GM21723 (cell line): ENCODE data around the gene PRSS33.
A peak's percentile ranks its signal among the peaks of the same experiment; 100 is the strongest.

Experiments used
- ATAC-seq: cut with Tn5 transposase; IDR thresholded peaks from one replicate; pipeline ENCODE4 v1.9.1; 2021; ENCODE audit warnings: mild to moderate bottlenecking, moderate library complexity; ENCODE audit not compliant: unreplicated experiment

The PRSS33 gene

DNA sequence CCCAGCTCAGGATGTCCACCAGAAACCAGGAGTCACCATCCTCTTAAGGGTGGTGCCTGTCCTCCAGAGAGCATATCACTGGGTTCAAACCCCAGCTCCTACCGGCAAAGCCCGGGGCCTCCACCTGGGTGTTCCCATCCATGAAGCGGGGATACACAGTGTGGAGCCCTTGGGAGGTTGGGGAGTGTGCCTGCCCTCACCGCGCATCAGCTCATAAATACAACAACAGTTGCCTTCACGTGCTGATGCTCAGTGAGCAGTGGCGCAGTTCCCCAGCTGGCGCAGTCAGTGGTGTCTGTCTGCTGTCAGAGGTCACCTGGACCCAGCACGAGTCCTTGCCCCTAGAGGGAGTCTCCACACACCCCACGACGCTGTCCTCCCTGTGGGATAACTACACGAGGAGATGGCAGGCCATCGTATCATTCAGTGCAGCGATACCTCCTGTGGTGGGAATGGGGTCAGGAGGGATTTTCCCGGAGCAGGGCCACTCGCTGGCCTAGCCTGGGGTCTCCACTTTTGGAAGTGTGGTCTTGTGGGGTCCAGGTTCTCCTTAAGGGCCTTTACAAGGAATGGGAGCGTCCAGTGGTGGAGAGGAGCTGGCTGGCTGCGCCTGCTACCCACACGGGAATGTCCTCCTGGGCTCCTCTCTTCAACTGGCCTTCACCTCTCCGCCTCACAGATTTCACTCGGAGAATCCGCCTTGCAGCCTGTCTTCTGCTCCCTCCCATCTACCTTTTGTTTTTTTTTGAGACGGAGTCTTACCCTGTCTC lies 8.0 kb downstream of the PRSS33 start:
- no peak for ATAC-seq

DNA sequence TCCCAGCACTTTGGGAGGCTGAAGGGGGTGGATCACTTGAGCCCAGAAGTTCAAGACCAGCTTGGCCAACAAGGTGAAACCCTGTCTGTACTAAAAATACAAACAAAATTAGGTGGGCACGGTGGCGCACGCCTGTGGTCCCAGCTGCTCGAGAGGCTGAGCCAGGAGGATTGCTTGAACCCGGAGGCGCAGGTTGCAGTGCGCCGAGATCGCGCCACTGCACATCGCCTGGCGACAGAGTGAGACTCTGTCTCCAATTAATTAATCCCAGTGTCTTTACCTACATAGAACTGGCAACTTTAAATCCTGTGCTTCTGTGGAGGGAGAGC lies 8.8 kb downstream of the PRSS33 start:
- no peak for ATAC-seq

DNA sequence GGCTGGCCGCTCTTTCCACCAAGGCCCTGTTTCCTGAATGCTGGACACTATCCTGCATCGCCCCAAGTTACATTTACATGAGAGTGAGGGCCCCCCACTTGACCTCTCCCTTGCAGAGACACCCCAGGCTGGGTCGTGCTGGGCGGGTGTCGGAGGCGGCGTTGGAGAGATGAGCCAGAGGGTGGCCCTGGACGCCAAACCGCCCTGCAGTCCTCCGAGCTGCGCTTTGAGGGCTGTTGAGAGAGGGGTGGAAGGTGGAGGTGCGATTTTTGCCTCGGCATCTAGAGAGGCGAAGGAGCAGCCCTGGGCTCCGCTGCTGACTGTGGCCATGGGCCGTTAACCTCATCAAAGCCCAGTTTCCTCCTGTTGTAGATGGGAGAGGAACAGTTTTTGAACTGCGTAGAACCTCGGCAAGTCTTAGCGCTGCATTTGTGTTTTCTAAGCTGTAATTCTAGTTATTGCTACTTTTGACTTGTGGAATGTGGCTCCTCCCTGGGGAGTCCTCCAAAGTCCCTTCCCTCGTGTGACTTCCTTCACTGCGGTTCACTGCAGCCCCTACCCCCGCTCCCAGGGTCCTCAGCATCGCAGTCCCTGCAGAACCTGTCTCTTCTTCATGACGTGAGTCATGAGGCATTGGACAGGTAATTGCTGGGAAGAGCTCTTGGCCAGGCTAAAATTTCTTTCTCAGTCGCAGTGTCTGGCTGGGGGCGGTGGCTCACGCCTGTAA lies 9.3 kb downstream of the PRSS33 start:
- peak; percentile 5 for ATAC-seq

DNA sequence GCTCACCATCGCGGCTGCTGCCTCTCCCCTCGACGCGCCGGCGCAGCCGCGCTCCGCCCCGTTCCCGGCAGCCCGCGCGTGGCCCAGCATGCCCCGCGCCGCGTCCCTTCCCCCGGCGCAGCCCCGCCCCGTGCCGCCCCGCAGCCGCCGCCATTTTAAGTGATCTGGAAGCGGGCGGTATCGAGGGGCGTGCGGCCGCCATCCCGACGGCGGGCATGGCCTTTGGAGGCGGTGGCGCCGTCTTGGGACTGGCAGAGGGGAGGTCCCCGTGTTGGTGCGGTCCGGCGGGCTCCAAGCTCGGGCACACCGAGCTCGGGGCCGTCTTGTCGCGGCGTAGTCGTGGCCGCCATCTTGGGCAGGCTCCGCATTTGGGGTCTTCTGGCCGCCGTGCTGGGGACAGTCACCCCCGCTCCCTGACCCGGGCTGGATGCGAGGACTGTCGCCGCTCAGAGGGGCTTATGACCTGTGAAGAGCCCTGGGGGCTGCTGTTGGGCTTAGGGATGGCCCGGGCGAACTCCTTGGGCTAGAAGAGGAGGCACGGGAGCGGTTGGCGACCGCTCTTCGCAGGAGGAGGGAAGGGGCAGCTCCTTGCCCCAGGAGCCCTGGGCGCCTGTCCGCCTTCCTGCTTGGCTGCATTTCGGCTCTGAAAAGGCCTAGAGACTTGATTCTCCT lies 10.0 kb downstream of the PRSS33 start, which contains the start of gene ELOB:
Gene ELOB, minus strand, starts transcription at position 50 of the 672 bp plus-strand sequence. Its CDS starts 41 bp downstream, at position 9.
- peak; percentile 58 for ATAC-seq

DNA sequence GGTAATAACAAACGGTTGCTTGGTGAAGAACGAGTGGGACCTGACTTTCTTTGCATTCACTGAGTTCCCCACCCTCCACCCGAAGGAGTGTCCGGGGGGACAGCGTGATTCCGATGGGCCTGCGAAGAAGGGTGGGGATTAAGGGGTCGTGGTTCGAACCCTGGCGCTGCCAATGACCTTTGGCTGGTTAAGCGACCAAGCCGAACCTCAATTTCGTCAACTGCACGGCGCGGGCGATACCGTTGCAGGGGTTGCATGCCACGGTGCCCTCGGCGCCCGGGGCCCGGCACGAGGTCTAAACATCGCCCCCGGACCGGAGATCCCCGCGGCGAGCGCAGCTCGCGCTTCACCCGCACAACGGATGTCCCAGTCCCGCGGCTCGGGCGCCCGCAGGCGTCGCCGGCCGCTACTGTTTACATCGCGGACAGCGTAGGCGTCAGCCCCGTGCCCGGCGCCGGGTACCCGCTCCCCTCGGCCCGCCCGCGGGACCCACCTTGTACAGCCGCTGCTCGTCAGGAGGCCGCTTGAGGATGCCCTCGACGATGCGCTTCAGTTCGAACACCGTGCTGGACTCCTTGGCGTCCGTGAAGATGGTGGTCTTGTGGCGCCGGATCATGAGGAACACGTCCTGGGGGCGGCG lies 10.7 kb downstream of the PRSS33 start:
- ATAC-seq: peak; percentile 25

DNA sequence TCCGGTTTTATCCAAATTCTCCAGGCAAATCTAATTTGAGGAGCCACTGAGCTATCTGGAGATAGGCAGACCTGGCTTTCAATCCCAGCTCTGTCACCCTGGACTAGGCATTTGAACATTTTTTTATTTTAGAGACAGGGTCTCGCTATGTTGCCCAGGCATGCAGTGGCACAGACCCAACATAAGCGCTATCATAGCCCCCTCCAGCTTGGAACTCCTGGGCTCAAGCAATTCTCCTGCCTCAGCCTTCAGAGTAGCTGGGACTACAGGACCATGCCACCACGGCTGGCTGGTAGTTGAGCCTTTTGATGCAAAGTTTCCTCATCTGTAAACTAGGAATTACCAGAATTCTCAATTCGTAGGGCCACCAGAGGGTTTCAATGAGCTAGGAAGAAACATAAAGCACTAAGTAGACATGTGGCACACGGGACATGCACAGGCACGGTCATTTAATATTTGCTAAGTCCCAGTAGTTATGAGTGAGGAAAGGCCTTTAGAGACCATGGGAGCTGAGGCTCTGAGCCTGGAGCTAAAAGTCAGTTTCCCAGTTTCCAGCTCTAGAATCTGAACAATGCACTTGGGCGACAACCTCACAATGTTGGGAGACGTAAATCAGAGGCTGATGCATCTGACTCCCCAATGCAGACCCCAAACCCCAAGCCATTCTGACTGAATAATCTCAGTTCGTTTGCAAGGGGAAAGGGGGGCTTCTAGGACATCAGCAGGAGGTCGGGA lies 11.4 kb downstream of the PRSS33 start:
- no peak for ATAC-seq

DNA sequence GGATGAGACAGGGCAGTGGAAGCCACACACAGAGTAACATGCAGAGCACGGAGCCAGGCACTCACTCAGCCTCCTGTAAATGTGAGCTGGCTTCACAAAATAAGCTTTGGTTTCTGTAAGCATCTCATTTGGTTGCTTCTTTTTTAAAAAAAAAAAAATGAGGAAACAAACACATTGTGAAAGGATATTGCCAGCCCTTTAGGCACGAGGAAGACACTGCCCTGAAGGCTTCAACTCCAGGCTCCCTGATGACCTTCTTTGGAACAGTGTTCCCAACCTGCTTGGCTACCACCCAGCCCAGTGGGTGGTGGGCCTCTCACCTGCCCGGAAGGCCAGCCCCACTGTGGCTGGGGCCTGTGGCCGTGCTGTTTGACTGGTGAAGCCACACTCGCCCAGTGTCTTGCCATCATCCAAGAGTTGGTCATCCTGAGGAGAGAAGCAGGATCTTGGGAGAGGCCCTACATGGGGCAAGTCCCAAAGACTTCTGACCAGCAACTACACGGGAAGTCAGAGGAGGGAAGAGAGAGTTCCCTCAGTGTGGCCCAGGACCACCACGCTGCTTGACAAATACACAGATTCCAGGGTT lies 12.1 kb downstream of the PRSS33 start:
- ATAC-seq: no peak

DNA sequence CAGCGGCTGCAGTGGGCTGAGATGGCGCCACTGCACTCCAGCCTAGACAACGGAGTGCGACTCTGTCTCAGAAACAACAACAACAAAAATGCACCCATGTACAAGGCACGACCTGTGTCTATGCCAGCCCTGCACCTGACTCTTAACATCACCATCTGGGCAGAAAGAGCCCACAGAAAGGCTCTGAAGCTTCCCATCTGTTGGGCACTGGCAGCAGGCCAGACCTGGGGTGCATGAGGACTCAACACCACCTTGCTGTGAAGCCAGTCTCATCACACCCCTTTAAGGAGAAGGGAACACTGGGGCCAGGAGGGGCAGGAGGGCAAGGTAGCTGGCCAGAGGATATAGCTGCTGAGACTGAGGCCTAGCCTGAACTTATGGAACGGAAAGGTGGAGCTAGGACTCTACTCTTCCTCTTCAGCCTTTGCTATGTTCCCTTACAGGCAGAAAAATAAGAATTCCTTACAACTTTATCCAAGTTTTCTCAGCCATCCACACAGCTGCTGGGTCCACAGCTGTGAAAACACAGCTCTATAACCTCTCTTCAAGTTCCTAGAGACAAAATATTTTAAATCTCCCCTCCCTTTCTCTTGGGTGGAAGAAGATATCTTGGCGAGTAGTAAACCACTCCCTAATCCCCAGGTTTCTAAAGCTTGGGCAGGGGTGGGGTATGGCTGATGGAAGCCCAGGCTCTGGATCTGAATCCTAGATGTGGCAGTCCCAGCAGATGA lies 13.0 kb downstream of the PRSS33 start:
- no peak for ATAC-seq

DNA sequence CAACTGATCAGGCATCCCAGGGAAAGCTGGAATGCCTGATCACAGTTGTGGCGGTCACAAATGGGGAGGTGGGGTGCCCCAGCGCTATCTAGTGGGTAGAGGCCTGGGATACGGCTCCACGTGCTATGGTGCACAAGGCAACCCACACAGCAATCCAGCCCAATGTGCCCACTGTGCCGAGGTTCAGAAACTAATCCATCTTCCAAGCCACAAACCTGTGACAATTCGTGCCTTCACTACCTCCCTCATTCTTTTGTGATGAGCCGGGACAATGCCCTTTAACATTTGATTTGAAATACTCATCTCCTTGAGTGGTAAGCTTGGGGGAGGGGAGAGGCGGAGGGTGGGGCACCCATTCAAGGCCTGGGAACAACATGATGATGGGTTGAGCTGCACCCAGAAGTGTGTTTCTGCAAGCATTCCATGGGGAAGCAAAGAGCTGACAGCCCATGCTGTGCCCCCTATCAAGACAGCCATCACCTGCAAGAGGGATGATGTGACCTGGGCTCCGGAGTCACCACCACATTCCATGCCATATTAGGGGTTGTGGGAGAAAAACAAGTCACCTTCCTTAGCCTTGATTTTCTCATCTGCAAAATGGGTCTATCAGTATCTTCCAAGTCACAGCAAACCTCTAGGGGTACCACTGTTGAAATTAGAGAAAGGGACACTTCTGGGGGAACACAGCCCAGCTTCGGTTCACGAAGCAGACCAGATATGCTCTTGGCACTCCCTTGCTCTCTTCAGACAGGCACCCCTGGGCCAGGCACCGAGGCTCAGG lies 14.0 kb downstream of the PRSS33 start:
- no peak for ATAC-seq

DNA sequence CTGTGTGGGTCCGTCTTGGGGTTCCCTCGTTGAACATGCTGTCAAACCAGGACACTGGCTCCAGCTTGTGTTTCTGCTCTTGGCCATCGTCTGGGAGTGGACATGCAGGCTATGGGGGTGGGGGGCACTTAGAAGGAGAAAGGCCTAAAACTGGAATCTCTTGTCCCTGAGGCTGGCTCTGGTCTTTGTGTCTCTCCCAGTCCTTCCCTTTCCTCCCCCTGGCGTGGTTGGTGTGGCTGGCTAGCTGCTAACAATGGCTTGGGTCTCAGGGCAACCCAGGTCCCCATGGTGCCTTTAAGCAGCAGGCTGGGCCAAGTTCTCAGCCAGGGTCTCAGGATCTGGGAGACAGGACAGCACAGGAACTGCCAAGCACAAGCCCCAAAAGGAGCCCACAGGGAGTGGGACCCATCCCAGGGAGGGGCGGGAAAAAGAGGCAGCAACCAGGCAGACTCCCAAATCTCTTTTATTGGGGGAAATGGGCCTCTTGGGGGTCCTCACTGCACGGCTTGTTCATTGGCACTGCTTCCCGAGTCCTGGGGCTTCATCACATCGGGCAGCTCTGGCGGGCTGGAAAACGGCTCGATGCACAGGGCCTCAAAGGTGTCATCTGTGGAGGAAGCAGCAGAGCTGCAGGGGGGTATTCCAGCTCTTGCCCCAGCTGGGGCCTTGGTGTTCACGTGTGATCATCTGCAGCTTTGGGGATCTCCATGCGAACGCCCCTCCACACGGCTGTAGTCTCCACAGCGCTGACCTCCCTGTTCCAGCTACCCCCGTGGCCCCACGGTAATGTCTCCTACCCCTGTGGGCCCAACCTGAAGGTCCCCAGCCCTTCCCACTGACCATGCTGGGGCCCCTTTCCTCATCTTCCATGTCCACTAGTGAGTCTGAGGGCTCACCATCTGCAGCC lies 15.6 kb downstream of the PRSS33 start:
- no peak for ATAC-seq

DNA sequence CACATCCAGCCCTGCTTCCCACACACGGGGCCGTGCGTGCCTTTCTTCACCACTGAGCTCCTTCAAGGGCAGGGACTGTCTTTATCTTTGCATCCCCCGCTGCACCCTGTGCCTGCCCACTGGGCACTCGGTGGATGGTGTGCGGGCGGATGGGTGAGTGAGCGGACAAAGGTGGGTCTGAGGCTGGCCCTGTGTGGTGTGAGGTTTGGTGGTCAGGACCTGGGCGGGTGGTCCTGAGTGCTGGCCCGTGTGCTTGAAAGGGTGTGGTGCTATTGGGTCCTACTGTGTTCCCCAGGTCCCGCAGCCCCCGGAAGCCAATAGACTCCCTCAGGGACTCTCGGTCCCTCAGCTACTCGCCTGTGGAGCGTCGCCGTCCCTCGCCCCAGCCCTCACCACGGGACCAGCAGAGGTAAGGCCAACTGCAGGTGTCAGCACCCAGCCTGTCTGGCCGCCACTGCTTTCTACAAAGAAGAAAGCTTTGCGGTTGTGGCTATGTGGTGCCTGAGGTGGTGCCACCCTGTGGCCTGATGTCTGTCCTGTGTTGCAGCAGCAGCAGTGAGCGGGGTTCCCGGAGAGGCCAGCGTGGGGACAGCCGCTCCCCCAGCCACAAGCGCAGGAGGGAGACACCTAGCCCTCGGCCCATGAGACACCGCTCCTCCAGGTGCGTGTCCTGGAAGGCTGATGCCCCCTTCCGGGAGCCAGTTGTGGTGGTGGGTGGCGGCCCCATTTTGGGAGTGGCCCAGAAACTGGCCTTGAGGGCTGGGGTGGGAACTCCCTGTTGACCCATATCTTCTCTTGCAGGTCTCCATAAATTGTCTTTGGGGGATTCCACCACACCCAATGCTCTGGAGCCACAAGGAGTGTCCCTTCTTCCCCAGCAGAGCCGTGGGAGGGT lies 17.1 kb downstream of the PRSS33 start:
- ATAC-seq: no peak

DNA sequence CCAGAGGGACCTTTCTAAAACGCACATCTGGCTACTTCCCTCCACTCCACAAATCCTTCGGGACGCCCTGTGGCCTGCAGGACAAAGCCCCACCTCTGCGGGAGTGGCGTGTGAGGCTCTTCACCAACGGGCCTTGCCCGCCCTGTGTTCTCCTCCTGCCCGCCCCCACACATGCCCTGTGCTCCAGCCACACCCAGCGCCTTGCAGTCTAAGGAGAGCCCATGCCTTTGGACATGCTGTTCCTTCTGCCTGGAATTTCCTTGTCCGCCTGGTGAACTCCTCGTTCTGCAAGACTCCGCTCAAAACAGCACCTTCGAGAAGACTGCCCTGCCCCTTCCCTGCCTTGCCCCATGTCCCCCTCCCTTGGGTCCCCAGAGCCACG lies 17.7 kb downstream of the PRSS33 start:
- no peak for ATAC-seq

DNA sequence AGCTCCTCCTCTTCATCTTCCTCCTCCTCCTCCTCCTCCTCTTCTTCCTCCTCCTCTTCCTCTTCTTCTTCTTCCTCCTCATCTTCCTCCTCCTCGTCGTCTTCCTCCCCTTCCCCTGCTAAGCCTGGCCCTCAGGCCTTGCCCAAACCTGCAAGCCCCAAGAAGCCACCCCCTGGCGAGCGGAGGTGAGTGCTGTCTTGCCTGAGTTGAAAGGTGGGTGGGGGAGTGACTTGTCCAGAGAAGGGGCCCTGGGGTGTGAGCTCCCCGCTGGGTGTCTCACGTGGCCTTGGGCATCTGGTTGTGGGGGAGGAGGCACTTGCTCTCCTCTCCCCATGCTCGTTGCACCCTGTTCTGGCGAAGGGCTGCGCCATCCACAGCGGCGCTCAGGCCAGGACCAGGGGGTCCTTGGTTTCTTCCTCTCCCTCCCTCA lies 18.2 kb downstream of the PRSS33 start:
- ATAC-seq: no peak

DNA sequence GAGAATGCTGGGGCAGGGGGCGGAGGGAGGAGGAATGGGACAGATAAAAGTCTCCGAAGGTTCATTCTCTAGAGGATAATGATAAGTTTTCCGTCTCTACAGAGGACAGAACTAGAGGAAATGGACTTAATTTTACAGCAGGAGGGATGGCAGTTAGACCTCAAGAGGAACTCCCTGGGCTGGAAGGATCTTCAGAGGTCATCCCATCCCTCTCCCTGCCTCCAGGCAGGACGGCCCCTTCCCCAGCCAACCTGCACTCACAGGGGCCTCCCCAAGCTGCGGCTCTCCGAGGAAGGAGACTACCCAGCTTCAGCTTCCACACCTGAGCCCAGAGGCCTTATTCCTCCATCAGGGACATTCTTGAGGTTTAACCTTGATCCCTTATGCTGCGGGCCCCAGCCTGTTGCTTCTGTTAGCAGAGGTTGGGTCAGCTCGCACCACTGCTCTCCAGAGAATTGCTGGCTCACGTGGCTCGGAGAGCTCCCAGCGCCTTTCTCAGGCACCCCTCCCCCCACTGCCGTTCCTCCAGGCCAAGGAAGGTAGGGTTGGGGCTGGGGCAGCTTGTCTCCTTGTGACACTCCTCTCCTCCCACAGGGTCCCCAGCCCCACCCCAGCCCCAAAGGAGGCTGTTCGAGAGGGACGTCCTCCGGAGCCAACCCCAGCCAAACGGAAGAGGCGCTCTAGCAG lies 18.8 kb downstream of the PRSS33 start:
- ATAC-seq: no peak

DNA sequence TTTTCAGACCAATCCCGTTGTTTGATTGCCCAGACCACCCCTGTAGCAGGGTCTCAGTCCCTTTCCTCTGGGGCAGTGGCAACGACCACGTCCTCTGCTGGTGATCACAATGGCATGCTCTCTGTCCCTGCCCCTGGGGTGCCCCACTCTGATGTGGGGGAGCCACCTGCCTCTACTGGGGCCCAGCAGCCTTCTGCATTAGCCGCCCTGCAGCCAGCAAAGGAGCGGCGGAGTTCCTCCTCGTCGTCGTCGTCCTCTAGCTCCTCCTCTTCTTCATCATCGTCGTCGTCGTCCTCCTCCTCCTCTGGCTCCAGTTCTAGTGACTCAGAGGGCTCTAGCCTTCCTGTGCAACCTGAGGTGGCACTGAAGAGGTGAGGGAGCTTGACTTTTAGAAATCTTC lies 19.5 kb downstream of the PRSS33 start:
- ATAC-seq: no peak

DNA sequence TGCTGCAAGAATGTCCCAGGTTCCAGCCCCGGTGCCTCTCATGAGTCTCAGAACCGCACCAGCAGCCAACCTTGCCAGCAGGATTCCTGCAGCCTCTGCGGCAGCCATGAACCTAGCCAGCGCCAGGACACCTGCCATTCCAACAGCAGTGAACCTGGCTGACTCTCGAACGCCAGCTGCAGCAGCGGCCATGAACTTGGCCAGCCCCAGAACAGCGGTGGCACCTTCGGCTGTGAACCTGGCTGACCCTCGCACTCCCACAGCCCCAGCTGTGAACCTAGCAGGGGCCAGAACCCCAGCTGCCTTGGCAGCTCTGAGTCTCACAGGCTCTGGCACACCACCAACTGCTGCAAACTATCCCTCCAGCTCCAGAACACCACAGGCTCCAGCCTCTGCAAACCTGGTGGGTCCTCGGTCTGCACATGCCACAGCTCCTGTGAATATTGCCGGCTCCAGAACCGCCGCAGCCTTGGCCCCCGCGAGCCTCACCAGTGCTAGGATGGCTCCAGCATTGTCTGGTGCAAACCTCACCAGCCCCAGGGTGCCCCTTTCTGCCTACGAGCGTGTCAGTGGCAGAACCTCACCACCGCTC lies 20.1 kb downstream of the PRSS33 start:
- ATAC-seq: no peak
